DMS153 (cell line): ENCODE measurements around the gene DALRD3.
A peak's percentile ranks its signal among the peaks of the same experiment; 100 is the strongest.

Experiments
- DNase-seq: peaks from one replicate; lab custom pipeline; 2025; lab: John Stamatoyannopoulos, UW

DALRD3 gene

DNA sequence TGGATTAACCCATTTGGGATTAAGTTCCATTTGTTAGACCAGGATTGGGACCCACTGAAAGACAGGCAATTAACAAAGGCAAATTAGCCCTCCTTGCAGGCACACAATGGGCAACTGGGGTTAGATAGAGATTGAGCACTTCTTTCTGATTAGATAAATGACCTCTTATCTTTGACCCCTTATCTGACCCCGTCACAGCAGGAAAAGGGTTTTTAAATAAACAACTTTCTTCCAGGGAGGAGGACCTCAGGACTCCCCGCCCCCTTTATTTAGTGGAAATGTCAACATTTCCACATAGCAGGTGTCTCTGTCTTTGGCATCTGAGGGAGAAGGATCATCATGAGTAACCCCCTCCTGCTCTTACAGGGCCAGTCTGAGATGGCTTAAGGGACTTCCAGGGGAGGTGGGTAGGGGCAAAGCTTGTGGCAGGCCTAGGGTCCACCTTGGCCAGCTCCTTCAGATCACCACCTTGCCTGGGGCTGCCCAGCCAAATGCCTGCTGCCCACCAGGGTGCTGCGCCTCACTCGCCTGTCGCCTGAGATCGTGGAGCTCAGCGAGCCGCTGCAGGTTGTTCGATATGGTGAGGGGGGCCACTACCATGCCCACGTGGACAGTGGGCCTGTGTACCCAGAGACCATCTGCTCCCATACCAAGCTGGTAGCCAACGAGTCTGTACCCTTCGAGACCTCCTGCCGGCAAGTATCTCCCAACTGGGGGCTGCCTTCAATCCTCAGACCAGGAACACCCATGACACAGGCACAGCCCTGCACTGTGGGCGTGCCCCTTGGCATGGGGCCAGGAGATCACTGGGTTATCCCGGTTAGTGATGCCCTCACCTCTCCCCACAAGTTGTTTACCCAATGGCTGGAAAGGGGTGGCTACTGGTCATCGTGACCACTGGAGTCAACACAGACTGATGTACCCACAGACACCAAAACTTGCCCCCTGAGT is 13.8 kb downstream of the DALRD3 start:
- no peak for DNase-seq

DNA sequence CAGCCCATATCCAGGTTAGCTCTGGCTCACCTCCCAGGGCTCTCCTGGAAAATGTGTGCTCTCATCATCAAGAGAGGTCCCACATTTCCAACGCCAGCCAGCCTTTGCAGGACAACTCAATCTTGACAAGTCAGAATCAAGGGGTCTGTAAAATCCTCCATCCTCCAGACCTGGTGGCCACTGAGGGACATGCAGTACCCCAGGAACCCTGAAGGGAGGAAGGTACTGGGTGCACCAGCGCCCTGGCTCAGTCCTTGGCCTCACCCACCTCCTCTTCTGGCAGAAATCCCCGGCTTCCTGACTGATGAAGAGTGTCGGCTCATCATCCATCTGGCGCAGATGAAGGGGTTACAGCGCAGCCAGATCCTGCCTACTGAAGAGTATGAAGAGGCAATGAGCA is 17.2 kb downstream of the DALRD3 start:
- DNase-seq = no peak

DNA sequence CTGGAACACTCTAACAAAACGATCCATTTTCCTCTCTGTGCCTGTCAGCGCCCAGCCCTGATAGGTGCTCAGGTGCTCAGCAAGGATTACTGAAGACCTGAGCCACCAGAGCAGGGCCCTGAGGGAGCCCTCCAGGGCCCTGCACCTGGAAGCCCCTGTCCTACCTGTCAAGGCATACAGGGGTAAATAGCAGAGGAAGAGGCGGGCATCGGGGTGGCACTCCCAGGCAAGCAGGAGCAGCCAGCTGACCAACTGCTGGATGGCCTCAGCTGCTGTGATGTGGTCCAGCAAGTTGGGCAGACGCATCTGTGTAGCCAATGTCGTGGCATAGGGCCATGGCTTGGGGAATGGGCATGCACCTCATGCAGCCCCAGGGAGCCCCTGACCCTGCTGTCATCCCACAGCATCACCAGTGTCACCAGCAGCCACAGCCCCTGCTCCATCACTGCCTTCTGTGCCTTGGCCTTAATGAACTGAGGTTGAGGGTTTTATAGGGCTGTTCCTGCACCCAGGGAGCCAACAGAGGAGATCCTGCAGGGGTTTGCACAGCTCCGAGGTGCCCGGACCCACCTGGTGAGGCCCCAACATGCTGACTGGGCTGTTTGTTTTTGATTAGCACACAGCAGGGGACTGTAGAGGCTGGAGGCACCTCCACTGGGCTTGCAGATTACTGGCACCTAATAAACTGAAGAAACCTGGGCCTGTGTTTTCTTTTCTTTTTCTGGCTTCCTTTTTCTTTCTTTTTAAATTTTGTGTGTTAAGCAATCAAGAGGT is 19.1 kb downstream of the DALRD3 start:
- peak; percentile 9 for DNase-seq

DNA sequence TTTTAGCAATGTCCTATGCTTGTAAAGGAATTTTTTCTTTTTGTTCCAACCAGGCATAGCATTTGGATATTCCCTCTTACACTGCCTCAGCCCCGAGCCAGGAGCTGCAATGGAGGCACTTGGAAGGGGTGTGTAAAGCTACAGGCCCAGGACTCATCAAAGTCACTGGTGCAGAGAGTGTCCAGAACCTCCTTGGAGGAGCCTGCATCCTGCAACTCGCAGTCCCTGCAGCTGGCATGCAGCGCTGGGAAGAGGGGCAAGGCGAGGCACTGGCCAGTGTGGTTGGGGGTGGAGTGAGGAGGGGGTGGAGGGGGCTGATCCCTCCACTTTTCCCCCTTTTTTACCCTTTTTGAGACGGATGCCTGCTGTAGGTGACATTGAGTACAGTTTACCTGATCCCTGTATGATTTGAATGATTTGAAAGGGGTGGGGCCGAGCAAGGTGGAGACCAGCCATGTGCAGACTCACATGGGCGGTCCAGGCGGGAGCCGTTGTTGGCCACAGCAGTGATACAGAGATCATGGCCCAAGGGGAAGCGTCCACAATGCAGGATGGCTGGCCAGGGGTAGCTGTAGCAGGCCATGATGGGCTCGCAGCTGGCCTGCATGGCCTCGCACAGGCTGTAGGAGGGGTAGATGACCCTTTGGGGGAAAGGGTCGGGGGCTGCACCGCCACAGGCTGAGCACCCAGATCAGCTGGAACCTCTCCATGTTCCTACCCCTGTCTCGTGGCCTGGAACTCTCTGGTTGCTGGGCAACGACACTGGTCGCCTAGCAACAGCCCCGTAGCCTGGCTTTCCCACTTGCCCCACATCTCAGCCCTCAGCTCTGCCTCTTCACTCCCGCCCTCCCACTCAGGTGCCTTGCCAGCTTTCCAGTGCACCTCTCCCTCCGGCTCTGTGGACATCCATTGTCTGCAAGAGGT is 20.4 kb downstream of the DALRD3 start:
- peak; percentile 37 for DNase-seq

DNA sequence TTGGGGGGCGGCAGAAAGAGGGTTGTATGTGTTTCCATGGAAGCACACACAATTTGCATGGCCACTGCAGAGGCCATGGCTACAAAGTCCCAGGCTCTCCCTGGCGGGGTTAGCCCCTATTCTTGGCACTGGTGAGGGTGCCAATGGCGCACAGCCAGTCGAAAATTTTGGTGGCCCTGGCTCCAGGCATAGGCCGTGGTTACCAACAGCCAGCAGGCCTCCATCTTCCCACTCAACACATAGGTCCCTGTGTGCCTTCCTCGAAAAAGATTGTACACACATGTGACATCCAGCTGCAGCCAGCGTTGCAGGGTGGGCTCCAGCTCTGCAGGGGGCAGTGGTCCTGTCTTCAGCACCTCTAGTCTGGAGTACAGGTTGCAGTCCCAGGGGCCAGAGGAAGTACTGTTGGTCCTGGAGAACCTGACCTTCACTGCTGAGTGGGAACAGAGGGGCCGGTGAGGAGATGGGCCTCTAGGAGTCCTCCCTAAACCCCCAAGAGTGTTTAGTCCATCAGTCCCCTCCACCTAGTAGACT is 21.2 kb downstream of the DALRD3 start:
- DNase-seq = no peak

DNA sequence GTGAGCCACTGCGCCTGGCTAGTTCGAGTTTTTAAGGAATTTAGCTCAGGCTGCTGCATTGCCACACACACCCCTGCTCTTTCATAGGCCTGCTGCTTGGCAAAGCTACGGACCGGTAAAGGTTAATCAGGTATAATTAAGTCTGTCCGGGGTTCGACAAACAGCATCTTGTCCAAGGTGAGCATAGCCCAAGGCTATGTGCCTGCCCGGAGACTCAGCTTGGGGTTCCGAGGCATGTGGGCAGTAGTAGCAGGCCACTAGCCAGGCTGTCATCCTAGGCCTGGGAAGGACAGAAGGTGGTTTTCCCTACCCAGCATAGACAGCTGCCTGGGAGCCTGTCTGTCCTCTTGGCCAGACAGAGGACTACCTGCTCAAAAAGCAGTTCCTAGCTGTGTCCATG is 21.7 kb downstream of the DALRD3 start:
- no peak for DNase-seq

DNA sequence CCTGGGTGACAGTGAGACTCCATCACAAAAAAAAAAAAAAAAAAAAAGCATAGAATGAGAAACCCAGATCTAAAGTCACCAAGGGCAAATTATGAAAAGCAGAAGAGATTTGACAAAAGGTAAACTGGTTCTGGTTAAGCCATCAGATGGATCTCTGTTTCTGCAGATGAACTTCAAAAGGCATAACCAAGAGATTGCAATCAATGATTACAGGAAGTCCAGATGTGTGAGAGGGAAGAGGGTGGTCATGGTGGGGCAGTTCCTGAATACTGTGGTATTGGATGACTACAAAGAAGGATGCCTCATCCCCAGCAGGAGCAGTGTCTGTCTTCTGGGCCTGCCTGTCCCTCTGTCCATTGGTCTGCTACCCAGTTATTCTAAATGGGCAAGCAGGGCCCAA is 24.5 kb downstream of the DALRD3 start:
- DNase-seq = no peak

DNA sequence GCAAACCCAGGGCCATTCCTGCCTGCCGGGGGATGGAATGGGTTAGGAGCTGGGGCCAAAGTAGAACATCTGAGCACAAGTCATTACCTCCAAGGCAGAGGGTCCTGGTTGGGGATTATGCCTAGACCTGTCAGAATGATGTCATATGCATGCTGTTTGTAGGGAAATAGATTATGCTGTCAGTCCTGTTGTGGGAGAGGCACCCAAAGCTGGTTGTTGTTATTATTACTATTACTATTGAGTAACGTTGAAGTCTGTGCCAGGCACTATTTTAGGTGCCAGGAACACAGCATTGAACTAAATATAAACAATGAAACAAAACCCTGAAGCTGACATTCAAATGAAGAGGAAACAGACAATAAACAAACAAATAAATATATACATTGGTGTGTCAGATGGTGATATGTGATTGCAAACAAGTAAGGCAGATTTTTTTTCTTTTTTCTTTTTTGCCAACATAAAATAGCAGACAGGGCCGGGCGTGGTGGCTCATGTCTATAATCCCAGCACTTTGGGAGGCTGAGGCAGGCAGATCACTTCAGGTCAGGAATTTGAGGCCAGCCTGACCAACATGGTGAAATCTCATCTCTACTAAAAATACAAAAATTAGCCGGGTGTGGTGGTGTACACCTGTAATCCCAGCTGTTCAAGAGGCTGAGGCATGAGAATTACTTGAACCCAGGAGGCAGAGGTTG is 26.4 kb downstream of the DALRD3 start:
- DNase-seq = no peak

DNA sequence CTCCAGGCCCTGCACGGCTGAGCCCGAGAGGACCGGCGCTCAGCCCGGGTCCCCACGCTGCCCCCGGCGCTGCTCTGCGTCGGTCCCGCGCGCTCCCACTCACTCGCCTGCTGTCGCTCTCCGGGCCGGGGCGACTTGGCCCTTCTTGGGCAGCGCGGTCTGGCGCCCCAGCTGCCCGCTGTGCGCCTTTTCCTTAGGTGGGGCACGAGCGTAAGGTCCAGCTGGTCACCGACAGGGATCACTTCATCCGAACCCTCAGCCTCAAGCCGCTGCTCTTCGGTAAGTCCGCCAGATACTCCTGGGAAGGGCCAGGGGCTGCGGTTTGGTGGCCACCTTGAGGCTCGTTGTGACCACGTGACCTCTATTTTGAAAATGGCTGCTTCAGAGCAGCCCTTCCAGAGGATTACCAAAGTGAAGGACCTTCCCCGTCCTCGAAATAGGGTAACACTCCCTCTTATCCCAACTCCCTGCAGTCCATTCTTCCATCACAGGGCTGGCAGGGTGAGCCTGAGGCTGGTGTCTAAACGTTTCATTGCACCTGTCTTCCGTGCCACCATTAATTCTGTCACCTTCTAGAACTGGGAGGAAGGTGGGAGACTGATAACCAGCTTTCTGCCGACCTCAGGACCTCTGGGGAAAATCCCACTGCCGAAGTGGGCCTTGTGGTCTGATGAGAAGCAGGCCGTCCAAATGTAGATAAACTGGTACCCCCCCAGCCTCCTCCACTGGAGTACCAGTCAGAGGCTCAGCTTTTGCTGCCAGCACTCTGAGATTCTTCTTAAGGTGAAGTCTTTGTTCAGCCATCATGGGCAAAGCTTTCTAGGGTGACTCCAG is 27.5 kb downstream of the DALRD3 start:
- DNase-seq = no peak

DNA sequence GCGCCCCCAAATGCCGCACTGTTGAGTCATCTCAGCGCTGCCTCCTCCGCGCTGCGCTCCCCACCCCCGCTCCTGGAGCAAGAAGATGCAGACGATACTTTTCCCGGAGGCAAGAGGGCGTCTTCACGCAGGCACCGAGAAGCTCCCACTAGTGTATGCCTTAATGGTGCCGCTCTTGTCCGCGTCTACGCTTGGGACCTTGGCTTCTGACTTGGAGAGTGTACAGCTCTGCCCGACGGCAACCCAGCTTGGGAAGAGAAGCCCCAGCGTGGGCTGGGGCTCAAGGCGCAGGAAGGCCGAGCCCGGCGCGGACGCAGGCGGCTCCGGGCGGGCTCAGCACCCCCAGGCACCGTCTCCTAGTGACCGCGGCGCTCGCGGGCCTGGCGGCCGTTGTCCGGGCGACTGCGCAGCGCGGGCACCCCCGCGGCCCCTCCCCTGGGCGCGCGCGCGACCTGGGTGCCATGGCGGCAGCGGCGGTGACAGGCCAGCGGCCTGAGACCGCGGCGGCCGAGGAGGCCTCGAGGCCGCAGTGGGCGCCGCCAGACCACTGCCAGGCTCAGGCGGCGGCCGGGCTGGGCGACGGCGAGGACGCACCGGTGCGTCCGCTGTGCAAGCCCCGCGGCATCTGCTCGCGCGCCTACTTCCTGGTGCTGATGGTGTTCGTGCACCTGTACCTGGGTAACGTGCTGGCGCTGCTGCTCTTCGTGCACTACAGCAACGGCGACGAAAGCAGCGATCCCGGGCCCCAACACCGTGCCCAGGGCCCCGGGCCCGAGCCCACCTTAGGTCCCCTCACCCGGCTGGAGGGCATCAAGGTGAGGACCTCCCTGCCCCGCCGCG is 28.4 kb downstream of the DALRD3 start, which contains the start of gene P4HTM:
TSS of gene P4HTM (plus strand) at position 446 of the 840 bp plus-strand sequence. CDS start at position 462, 16 bp downstream.
- DNase-seq = no peak

DNA sequence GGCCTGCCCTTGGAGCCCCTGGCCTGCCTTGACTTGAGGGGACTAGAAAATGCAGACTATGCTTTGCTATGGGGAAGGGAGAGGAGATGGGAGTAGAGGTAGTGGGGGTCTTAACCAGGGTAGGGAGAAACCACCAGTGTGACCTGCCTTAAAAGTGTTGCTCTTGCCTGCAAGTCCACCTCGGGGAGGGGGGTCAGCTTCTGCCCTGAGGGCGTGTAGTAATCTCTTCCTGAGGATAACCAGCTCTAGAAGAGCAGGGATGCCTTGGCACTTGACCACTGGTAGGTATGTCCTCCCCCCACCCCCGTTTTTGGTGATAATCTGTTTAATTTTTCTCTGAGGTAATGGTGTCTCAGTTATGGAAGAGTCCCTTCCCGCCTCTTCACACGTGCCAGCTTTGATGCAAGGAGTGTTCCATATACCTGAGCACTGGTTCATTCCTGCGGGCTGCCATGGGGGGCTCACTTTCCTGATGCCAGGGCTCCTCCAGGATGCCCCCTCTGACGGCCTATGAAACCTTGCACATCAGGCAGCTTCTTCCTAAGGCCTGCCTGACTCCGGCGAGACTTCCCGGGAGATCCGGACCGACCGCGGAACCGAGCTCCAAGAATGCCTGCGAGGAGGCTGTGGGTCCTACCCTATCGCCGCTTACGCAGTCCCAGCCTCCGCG is 29.1 kb downstream of the DALRD3 start:
- no peak for DNase-seq

DNA sequence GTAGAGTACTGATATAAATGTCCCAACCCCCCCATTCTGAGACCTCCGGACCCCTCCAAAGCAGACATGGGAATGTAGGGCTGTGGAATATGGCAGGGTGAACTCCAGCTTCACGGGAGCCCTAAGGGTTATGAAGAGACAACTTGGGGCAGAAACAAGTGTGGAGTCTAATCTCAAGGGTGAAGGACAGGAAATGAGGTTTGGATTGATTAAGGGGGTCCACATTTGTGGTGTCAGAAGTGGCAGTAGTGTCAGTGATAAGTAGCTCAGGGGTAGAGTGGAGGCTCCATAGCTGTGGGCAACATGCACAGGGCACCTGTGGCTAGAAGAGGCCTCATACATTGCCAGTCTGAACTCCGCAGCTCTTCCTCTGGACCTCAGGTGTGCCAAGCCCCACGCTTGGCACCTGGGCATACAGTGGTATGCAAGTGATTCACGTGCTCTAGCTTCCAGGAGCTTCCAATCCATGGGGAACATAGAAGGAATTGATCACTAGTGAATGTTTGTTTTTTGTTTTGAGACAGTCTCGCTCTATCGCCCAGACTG is 32.5 kb downstream of the DALRD3 start:
- no peak for DNase-seq

DNA sequence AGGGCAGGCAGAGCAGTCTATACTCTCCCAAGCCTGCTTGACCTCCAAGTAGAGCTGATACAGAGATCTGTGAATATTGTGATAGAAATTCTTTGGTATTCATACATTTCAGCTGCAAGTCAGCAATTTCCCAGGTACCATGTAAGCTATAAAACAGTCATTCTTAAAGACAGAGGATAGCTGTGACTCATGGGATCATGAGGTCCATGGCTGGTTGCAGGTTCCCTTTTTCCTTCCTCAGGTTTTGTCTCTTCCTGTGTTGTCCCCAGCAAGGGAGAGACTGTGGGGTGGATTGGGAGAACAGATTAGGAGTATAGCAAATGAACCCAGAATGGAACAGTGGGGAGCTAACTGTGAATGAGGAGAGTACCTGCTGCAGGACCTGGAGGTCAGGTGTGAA is 33.7 kb downstream of the DALRD3 start:
- DNase-seq = no peak

DNA sequence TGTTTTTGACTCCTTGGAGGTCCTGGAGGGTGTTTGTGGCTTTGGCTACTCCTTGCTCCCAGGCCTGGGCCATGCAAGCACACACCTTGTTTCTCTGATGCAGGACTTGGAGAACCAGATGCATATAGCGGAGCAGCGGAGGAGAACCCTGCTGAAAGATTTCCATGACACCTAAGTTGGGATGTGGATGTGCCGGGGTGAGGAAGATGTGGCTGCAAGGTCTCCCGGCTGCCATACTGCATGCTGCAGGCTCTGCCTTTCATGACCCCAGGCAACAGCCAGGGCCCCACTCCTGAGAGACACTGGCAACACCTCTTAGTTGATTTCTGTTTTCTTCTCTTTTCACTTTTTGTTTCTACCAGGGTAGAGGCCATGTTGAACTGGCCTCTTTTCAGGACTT is 35.3 kb downstream of the DALRD3 start:
- no peak for DNase-seq

DNA sequence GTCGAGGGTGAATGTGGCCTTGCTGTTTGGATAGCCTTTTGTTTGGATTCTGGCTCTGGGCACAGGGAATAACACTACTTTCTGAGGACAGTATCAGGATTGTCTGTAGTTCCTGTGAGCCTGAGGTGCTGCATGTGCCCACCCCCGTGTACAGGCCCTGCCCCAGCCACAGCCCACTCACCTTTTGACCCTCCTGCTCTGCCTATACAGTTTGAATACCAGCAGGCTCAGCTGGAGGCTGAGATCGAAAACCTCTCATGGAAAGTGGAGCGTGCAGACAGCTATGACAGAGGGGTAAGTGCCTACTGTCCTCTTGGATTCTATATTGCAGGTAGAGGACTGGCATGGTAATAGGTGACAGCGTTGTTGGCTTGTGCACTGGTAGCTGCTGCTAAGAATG is 35.7 kb downstream of the DALRD3 start:
- DNase-seq = no peak

DNA sequence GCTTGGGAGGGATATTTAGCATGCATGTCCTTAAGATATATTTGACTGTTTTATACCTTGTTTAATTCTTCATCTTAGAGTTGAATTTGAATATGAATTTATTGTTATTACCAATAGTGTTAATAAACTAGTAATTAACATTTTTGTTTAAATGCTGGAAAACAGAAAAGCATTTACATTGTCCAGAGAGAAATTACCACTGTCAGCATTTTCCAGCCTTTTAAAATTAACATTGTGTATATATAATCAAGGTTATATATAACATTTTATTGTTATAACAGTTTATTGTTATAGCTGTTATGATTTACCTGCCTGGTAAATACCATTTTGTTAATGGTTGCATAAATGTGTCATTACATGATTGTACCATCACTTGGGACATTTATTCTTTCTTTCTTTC is 36.4 kb downstream of the DALRD3 start:
- no peak for DNase-seq

DNA sequence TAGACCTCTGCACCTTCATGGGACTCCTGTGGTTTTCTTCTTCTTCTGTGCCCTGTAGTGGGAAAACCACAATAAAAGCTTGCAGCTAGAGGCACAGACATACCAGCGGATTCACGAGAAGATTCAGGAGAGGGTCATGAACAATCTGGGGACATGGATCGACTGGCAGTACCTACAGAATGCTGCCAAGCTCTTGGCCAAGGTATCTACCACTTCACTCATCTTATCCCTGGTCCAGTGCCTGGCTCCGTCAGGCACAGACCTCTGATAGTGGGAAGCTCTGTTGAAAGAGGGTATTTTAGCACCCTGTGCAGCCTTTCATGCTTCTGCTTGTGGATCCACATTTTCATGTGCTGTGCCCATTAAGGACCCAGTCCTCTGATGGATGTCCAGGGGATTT is 38.1 kb downstream of the DALRD3 start:
- DNase-seq = no peak

DNA sequence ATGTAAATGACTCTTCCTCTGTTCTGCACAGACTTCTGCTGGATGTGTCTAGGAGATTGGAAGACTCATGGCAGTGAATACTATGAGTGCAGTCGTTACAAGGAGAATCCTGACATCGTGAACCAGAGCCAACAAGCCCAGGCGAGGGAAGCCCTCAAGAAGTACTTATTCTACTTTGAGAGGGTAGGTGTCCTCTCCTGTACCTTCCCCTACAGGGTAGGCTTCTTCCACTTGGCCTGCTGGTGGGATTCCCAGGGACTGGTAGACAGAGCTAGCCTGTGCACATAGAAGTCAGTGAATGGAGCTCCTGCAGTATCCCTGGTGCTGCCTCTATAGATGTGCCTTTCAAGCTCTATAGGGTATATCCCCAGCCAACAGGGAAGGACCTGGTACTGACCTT is 38.9 kb downstream of the DALRD3 start:
- no peak for DNase-seq
